Right ventricle myocardium superior (tissue), 1 donor: Measurements from ENCODE around the gene LRP3. TPM values are rescaled to one million over a fixed set of nuclear protein-coding genes. Genes with fewer than 3 reads are reported as not detected.
"Not testable (repeated sequence)": the region's sequence is repeated elsewhere in the genome, so short reads cannot be mapped to it uniquely, and the experiment has no call there.

Experiments used
- ATAC-seq: fragments of 200-7000 bp; cut with Tn5 transposase; one replicate; pipeline ENCODE4 v1.9.1; 2020; ENCODE audit warnings: mild to moderate bottlenecking; ENCODE audit not compliant: poor library complexity
- DNase-seq: peaks from one replicate; pipeline ENCODE4 v3.0.0-alpha.2; 2020
- intact Hi-C: fragments of 100-400 bp; cut with DNase I; formaldehyde crosslinking; loops from one replicate; pipeline ENCODE4 v1.11.2; 2022
- long read RNA-seq: library from polyadenylated mRNA; unstranded; transcript quantifications from one replicate; pipeline ENCODE4 v2.0.0, GENCODE V29; 2021
- total RNA-seq: library from RNA; stranded (reverse); fragmentation: NEBNext Ultra II Directional; extraction: Animal tissue kit (Norgen Biotek cat#: 25700); gene quantifications from one replicate; pipeline ENCODE4 v1.2.1, GENCODE V29; 2021
- donor health status: DM: no; HTN: yes; CAD: no; lungs with severe emphysema.

LRP3 gene, protein sequence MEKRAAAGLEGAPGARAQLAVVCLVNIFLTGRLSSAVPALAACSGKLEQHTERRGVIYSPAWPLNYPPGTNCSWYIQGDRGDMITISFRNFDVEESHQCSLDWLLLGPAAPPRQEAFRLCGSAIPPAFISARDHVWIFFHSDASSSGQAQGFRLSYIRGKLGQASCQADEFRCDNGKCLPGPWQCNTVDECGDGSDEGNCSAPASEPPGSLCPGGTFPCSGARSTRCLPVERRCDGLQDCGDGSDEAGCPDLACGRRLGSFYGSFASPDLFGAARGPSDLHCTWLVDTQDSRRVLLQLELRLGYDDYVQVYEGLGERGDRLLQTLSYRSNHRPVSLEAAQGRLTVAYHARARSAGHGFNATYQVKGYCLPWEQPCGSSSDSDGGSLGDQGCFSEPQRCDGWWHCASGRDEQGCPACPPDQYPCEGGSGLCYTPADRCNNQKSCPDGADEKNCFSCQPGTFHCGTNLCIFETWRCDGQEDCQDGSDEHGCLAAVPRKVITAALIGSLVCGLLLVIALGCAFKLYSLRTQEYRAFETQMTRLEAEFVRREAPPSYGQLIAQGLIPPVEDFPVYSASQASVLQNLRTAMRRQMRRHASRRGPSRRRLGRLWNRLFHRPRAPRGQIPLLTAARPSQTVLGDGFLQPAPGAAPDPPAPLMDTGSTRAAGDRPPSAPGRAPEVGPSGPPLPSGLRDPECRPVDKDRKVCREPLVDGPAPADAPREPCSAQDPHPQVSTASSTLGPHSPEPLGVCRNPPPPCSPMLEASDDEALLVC
- total RNA-seq, result 16.4 TPM
- long read RNA-seq, transcript LRP3-201 (7 exons, 3,807 nt), result major isoform, 124 of 180 reads
- long read RNA-seq, transcript LRP3-203 (3 exons, 3,278 nt), result minor isoform, 17 of 180 reads
- long read RNA-seq, partial matches to known transcripts, result 17 of 180 reads
- long read RNA-seq, other reads (novel, unspliced or antisense), result 22 of 180 reads

DNA sequence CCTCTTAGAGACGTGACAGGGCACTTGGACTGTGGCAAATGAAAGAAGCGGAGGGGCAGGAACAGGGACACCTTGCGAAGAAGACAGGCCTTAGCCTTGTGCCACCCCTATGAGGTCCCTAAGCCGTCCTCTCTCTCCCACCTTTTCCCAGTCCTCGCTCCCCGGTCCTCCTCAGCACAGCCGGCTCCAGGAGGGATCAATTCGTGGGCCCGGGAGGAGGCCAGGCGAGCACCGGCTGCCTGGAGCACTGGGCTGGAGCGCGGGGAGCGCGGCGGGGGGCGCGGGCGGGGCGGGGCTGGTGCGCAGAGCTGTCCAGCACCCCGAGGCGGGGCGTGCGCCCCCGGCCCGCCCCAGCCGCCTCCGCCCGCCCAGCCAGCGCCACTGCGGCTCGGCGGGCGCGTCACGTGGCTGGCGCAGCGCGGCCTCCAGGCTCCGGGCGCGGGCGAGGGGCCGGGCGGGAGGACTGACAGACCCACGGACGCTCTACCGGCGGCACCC lies at the start of gene LRP3:
Gene LRP3, plus strand, starts transcription at position 466 of the 498 bp plus-strand sequence. CDS start 456 bp downstream, outside the sequence.
- intact Hi-C loops, result no loop called here
- peak; percentile 76 for DNase-seq
- ATAC-seq, result peak; percentile 85

DNA sequence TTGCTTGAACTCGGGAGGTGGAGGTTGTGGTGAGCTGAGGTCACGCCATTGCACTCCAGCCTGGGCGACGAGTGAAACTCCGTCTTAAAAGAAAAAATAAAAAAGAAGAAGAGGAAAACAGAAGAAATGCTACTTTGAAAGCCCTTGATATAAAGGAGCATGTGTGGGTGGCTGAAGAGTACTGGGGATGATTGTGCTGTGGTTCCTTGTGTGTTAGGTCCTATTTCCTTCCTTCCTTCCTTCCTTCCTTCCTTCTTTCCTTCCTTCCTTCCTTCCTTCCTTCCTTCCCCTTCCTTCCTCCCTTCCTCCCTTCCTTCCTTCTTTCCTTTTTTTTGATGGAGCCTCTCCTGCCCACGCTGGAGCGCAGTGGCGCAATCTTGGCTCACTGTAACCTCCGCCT lies 47.9 kb upstream of the LRP3 start:
- ATAC-seq, result no peak
- intact Hi-C loops, result no loop called here
- DNase-seq, result no peak

DNA sequence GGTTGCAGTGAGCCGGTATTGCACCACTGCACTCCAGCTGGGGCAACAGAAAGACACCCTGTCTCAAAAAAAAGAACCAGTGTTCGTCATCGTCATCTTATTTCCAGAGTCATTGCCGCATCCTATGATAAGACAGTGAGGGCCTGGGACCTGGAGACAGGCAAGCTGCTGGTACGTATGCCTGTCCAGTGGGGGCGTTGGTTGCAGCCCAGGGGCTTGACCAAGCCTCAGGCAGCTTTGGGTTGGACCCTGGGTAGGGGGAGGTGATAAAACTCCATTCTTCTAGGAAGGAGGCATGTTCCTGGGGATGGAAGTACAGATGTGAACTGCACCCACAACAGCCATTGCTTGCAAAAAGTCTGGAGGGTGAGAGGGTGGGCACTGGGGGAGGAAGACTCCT lies 46.6 kb upstream of the LRP3 start:
- no peak for DNase-seq
- no peak for ATAC-seq
- intact Hi-C loops, result no loop called here

DNA sequence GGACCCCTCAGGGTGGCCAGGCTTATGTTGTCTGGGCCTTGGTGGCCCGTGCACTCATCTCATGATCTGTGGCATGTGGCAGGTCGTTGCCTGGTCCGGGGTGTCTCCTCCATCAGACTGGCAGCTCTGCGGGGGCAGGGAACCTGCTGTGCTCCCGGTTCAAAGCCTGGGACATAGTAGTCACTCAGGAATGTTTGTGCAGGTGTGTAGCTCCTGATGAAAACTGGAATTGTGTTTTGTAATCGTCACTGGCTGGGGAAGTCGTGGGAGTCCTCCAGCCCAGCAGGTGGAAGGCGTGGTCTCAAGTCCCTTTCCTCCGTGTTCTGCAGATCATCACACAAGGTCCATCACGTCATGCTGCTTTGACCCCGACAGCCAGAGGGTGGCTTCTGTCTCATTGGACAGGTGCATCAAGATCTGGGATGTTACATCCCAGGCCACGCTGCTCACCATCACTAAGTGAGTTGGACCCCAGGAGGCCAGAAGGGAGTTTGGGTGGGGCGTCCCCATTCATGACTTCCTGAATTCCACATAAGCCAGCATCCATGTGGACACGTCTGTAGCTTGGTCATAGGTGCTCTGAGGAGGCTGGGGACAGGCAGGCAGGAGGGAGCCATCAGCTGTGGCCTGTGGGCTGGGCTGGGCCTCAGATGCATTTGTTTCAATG lies 43.1 kb upstream of the LRP3 start:
- DNase-seq (no peak), ATAC-seq (no peak)
- intact Hi-C loops, result no loop called here

DNA sequence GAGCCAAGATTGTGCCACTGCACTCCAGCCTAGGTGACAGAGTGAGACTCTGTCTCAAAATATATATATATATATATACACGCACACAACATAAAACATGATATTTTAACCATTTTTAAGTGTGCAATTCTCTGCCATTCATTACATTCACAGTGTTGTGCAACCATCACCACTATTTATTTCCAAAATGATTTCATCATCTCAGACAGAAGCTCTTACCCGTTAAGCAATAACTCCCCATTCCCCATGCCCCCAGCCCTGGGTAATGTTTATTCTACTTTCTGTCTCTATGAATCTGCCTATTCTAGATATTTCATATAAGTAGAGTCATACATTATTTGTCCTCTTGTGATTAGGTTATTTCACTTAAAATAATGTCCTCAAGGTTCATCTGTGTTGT lies 42.0 kb upstream of the LRP3 start:
- ATAC-seq, result no peak
- intact Hi-C loops, result no loop called here
- DNase-seq, result no peak

DNA sequence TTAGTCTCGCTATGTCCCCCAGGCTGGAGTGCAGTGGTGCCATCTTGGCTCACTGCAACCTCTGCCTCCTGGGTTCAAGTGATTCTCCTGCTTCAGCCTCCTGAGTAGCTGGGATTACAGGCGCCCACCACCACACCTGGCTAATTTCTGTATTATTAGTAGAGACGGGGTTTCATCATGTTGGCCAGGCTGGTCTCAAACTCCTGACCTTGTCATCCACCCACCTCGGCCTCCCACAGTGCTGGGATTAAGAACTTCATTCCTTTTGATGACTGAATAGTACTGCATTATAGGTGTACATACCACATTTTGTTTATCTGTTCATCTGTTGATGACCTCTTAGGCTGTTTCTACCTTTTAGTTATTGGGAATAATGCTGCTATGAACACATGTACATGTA lies 41.5 kb upstream of the LRP3 start:
- intact Hi-C loops, DNase-seq, ATAC-seq: not testable (repeated sequence)

DNA sequence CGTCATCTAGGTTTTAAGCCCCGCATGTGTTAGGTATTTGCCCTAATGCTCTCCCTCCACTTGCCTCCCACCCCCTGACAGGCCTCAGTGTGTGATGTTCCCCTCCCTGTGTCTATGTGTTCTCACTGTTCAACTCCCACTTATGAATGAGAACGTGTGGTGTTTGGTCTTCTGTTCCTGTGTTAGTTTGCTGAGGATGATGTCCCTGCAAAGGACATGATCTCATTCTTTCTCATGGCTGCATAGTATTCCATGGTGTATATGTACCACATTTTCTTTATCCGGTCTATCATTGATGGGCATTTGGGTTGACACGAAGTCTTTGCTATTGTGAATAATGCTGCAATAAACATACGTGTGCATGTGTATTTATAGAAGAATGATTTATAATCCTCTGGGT lies 39.8 kb upstream of the LRP3 start:
- ATAC-seq, intact Hi-C loops, DNase-seq: not testable (repeated sequence)

DNA sequence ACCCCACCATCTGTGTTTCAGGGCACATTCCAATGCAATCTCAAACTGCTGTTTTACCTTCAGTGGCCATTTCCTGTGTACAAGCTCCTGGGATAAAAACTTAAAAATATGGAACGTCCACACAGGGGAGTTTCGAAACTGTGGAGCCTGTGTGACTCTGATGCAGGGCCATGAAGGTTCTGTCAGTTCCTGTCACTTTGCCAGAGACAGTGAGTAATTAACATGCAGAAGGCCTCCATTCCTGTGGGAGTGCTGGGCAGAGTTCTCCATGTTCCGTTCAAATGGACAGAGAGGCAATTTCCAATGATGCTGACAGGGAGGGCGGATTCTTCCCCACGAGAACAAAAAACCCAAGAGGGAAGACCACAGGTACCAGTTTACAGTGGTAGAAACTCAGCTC lies 37.8 kb upstream of the LRP3 start:
- DNase-seq, result no peak
- intact Hi-C loops, result no loop called here
- peak; percentile 31 for ATAC-seq

DNA sequence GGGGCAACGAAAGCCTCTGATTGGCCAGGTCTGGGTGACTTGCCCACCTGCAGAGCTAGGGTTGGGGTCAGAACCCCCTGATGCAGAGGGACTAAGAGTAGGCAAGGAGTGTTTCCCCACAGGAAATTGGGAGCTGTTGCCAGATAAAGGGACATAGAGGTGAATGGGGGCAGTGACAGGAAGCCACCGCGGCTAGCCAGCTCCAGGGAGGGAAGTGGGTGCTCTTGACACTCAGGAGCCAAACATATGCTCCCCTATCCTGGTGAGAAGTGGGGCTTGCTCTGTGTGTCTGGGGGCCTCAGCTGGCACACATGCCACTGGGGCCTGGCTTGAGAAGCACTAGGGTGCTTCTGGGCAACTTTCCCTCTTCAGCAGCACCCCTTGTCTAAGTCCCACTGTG lies 36.2 kb upstream of the LRP3 start:
- ATAC-seq (no peak), DNase-seq (no peak)
- intact Hi-C loops, result no loop called here

DNA sequence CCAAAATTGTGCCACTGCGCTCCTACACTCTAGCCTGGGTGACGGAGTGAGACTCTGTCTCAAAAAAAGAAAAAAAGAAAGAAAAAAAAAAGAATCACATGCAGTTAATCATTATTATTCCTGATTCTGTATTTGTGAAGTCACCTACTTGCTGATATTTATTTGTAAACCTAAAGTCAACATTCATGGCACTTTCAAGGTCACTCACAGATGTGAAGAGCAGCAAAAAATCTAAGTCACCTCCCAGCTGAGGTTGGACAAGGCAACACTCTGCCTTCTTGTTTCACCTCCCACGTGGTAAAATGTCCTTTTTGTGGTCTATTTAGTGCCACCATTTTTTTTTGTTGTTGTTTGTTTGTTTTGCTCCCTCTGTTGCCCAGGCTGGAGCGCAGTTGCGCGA lies 35.8 kb upstream of the LRP3 start:
- intact Hi-C loops, result no loop called here
- no peak for DNase-seq
- ATAC-seq, result no peak

DNA sequence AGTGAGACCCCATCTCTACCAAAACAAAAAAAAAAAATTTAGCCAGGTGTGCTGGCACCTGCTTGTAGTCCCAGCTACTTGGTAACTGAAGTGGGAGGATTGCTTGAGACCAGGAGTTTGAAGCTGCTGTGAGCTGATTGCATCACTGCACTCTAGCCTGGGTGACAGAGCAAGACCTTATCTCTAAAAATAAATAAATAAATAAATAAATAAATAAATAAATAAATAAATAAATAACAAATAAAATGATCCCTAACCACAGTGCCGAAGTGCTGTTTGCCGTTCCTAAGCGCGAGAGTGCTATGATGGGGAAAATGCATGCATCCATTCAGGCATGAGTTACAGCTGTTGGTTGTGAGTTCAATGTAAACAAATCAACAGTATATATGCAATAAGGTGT lies 35.0 kb upstream of the LRP3 start:
- no peak for DNase-seq
- intact Hi-C loops, result no loop called here
- ATAC-seq, result no peak

DNA sequence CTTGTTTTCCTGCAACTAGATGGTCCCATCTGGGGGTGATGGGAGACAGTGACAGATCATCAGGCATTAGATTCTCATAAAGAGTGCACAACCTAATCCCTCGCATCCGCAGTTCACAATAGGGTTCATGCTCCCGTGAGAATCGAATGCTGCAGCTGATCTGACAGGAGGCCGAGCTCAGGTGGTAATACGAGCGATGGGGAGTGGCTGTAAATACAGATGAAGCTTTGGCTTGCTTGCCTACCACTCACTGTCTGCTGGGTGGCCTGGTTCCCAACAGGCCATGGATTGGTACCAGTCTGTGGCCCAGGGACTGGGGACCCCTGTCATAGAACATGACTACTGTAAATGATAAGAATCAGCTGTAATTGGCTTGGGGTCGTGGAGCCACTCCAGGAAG lies 34.2 kb upstream of the LRP3 start:
- no peak for DNase-seq
- intact Hi-C loops, result no loop called here
- no peak for ATAC-seq

DNA sequence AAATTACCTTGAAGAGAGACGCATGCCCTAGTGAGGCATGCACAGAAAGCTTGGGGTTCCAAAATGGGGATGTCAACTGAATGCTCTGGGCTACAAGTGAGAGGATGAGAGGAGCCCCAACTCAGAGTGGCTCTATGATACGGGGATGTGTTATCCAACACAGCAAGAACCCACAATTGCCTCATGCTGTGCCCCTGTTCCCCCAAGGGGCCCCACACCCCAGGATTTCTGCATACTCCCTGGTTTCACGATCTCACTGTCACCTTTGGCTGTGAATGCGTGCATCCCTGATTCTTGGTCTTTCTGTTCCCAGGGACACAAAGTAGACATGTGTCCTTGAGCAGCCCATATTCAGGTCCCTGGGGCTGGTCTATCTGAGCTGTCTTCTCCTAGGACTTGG lies 32.9 kb upstream of the LRP3 start:
- ATAC-seq, result no peak
- no peak for DNase-seq
- intact Hi-C loops, result no loop called here

DNA sequence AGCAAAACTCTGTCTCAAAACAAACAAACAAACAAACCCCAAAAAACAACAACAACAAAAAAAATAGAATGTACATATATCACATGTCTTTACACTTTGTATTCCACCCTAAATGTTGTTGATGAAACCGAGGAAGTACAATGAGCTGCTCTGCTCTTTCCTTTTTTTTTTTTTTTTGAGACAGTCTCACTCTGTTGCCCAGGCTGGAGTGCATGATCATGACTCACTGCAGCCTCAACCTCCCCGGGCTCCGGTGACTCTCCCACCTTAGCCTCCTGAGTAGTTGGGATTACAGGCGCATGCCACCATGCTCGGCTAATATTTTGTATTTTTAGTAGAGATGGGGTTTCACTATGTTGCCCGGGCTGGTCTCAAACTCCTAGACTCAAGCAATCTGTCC lies 30.6 kb upstream of the LRP3 start:
- DNase-seq (no peak), ATAC-seq (no peak)
- intact Hi-C loops, result no loop called here

DNA sequence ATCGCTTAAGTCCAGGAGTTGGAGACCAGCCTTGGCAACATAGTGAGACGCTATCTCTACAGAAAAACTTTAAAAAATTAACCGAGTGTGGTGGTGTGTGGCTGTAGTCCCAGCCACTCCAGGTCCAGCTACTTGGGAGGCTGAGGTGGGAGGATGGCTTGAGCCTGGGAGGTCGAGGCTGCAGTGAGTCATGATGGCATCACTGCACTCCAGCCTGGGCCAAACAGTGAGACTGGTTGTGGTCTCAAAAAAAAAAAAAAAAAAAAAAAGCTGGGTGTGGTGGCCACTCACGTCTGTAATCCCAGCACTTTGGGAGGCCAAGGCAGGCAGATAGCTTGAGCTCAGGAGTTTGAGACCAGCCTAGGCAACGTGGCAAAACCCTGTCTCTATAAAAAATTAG lies 28.1 kb upstream of the LRP3 start:
- ATAC-seq, intact Hi-C loops, DNase-seq: not testable (repeated sequence)

DNA sequence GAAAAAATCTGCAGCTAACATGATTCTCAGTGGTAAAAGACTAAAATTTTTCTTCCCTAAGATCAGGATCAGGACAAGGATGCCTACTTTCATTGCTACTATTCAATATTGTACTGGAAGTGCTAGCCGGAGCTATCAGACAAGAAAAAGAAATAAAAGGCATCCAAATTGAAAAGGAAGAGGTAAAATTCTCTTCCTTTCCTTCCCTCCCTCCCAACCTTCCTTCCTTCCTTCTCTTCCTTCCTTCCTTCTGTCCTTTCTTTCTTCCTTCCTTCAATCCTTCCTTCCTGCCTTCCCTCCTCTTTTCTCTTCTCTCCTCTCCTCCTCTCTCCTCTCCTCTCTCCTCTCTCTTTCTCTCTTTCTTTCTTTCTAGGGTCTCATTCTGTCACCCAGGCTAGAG lies 26.7 kb upstream of the LRP3 start:
- no peak for ATAC-seq
- no peak for DNase-seq
- intact Hi-C loops, result no loop called here

DNA sequence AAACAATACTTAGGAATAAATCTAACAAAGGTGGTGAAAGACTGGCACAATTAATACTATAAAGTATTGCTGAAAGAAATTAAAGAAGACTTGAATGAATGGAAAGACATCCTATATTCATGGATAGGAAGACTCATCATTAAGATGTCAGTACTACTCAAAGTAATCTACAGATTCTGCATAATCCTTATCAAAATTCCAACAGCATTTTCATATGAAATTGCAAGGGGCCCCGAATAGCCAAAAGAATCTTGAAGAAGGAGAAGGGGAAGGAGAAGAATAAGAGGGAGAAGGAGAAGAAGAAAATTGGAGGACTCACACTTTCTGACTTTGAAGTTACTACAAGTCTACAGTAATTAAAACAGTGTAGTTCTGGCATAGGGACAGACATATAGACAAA lies 25.6 kb upstream of the LRP3 start:
- no peak for ATAC-seq
- intact Hi-C loops, result no loop called here
- no peak for DNase-seq

DNA sequence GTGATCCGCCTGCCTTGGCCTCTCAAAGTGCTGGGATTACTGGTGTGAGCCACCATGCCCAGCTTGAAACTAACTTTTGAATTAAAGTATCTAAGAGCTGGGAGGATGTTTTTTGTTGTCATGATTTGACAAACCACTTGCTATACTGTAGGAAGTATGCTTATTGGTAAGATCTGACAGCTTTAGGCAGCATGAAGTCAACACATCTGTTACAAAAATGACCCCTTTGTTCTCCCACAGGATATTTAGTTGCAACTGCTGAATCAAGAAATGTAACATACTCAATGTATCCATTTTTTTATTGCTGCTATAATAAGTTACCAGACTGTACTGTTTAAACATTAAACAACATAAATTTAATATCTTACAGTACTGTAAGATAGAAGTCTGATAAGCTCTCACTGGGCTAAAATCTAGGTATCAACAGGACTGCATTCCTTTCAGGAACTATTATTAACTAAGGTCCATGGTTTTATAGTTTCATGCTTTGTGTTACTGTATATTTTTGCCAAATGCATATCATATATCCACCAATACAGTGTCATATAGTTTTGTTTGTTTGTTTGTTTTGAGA lies 22.8 kb upstream of the LRP3 start:
- no peak for ATAC-seq
- intact Hi-C loops, result no loop called here
- DNase-seq, result no peak

DNA sequence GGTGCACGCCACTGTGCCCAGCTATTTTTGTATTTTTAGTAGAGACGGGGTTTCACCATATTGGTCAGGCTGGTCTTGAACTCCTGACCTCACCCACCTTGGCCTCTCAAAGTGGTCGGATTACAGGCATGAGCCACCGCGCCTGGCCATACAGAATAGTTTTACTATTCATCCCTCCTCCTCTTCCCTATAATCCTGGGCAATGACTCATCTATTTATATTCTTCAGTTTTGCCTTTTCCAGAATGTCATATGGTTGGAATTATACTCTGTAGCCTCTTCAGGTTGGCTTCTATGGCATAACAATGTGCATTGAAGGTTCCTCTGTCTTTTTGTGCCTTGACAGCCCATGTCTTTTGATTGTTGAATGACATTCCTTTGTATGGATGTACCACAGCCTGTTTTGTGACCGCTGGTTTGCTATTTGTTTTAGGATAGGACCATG lies 22.2 kb upstream of the LRP3 start:
- ATAC-seq (no peak), DNase-seq (no peak)
- intact Hi-C loops, result no loop called here
